Tibial nerve (tissue), 4 donors: ENCODE data around the gene OR2AT4.

Source experiments
- CTCF ChIP-seq, 5 experiments: fragments of 200-600 bp in 3 of 5; fragments of 450-650 bp in 2 of 5; sonication (generic) in 3 of 5; IDR thresholded peaks; one replicate each; pipeline ENCODE4 v1.5.1; 2016 to 2019; ENCODE audit warnings: antibody characterized with exemption in 5 of 5, mild to moderate bottlenecking in 3 of 5, moderate library complexity in 2 of 5
- EP300 ChIP-seq, 2 donors: sonication (generic); formaldehyde crosslinking; IDR thresholded peaks; one replicate each; pipeline ENCODE4 v1.6.1; 2017; ENCODE audit warnings: antibody characterized with exemption in 2 of 2, mild to moderate bottlenecking in 1 of 2
- POLR2A ChIP-seq, 2 donors: fragments of 450-650 bp; IDR thresholded peaks; one replicate each; pipeline ENCODE4 v1.6.1; 2017; ENCODE audit warnings: antibody characterized with exemption in 2 of 2, mild to moderate bottlenecking in 2 of 2, moderate library complexity in 2 of 2

- TF ChIP-seq CTCF (IDR thresholded peaks at IDR 0.05), result no peak
- TF ChIP-seq EP300 (IDR thresholded peaks at IDR 0.05), result no peak
- no peak for TF ChIP-seq POLR2A (IDR thresholded peaks at IDR 0.05)
Observed at GRCh38 chr11:75035256-75035655, 61.4 kb downstream of the OR2AT4 start.
